C4-2B (cell line): ENCODE results near the gene HIVEP2.

Experiments
- ZFX ChIP-seq: fragments of 450-650 bp; IDR thresholded peaks from 2 replicates; pipeline ENCODE4 v1.6.1; 2017
- TF ChIP-seq, protein P1 (sequence below): fragments of 450-650 bp; conservative IDR thresholded peaks from 2 replicates; pipeline ENCODE4 v1.5.1; 2017; ENCODE audit warnings: mild to moderate bottlenecking

DNA sequence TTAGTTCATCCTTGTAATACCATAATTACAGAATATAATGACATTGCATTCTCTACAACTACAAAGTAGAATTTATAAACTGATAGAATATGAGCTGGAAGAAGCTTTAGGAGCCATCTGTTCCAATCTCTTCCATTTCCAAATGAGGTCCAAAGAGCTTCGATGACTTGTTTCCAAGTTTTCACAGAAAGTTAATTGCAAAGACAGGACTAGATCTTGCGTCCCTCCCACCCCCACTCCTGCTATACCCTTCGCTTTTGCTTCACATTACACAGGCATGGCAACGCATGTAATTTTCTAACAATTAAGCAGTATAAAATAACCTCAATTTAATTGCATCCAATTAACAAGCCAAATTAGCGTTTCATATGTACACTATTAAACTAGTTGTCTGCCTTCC, 7.0 kb downstream of the HIVEP2 start:
- TF ChIP-seq, protein P1, sequence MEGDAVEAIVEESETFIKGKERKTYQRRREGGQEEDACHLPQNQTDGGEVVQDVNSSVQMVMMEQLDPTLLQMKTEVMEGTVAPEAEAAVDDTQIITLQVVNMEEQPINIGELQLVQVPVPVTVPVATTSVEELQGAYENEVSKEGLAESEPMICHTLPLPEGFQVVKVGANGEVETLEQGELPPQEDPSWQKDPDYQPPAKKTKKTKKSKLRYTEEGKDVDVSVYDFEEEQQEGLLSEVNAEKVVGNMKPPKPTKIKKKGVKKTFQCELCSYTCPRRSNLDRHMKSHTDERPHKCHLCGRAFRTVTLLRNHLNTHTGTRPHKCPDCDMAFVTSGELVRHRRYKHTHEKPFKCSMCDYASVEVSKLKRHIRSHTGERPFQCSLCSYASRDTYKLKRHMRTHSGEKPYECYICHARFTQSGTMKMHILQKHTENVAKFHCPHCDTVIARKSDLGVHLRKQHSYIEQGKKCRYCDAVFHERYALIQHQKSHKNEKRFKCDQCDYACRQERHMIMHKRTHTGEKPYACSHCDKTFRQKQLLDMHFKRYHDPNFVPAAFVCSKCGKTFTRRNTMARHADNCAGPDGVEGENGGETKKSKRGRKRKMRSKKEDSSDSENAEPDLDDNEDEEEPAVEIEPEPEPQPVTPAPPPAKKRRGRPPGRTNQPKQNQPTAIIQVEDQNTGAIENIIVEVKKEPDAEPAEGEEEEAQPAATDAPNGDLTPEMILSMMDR: no peak
- TF ChIP-seq ZFX: no peak
